Fibroblast of mammary gland (primary cell): ENCODE measurements around the gene ARID3A.
"Not testable (repeated sequence)": the region's sequence is repeated elsewhere in the genome, so short reads cannot be mapped to it uniquely, and the experiment has no call there.

ENCODE experiments used
- DNase-seq: peaks from one replicate; pipeline ENCODE4 v3.0.0-alpha.2; 2010; ENCODE audit warnings: low read depth
- H3K4me3 ChIP-seq: 2 replicates; pipeline ENCODE4 v1.5.1; 2011; ENCODE audit warnings: low read depth, mild to moderate bottlenecking, low read length, moderate library complexity; ENCODE audit not compliant: control insufficient read depth
- CTCF ChIP-seq: conservative IDR thresholded peaks from 2 replicates; pipeline ENCODE4 v1.5.1; 2011; ENCODE audit warnings: low read depth, low read length, inconsistent platforms; ENCODE audit not compliant: control insufficient read depth, insufficient read depth

Gene ARID3A

GRCh38 chr19:887599-887998, 38.2 kb upstream of the ARID3A start:
- no peak overlapping the region for H3K4me3 ChIP-seq
- no peak for TF ChIP-seq CTCF
- DNase-seq = no peak

GRCh38 chr19:888581-889385, 37.1 kb upstream of the ARID3A start:
- no peak overlapping the region for H3K4me3 ChIP-seq
- DNase-seq = no peak
- no peak for TF ChIP-seq CTCF

GRCh38 chr19:889662-890295, 36.1 kb upstream of the ARID3A start:
- no peak overlapping the region for H3K4me3 ChIP-seq
- no peak for DNase-seq
- no peak for TF ChIP-seq CTCF

- no peak for TF ChIP-seq CTCF
- no peak overlapping the region for H3K4me3 ChIP-seq
- no peak for DNase-seq
These were observed 35.0 kb upstream of the ARID3A start for GRCh38 chr19:890831-891230.

GRCh38 chr19:891421-892200, 34.2 kb upstream of the ARID3A start:
- not testable (repeated sequence) for DNase-seq
- peak overlapping the region; percentile 82 for H3K4me3 ChIP-seq

GRCh38 chr19:892243-892893, 33.5 kb upstream of the ARID3A start:
- TF ChIP-seq CTCF = no peak
- peak overlapping the region; percentile 82 for H3K4me3 ChIP-seq
- DNase-seq = no peak
